GM19455 (cell line): ENCODE results near the gene POLR2E.
A peak's percentile ranks its signal among the peaks of the same experiment; 100 is the strongest.
"Not testable (repeated sequence)": the region's sequence is repeated elsewhere in the genome, so short reads cannot be mapped to it uniquely, and the experiment has no call there.

Experiments
- ATAC-seq: cut with Tn5 transposase; IDR thresholded peaks from one replicate; pipeline ENCODE4 v1.9.1; 2021; ENCODE audit not compliant: unreplicated experiment

POLR2E gene

DNA sequence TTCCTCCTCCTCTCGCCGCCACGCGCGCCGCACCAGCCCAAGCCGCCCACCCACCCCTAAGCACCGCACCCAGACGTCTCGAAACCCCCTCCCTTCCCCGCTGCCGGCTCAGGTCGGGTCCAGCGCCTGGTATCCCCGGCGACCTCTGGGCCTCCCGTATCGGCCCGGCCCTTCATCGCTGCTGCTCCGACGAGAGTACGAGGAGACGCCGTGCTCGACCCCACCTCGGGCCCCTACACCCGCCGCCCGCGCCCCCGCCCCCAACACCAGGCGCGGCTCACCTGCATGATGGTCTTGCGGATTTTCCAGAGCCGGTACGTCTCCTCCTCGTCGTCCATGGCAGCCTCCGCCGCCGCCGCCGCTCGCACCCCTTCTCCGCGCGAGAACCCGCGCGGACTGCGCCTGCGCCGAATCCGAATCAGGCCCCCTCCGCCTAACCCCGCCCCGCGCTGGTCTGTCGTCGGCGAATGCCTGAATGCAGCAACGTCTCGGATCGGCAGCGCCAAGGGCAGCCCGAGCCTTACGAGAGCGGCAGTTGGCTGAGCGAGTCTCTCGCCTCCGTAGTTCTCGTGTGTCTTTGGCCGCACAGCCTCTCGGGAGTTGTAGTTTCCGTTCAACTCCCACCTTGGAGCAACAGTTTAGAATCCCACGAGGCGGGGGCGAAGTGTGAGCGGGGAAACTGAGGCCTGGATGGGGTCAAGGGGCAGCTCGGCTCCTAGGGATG, at the start of gene POLR2E:
Gene POLR2E (minus strand): TSS at position 398 of the 724 bp plus-strand sequence. CDS start 60 bp downstream, at position 338.
- ATAC-seq = no peak

DNA sequence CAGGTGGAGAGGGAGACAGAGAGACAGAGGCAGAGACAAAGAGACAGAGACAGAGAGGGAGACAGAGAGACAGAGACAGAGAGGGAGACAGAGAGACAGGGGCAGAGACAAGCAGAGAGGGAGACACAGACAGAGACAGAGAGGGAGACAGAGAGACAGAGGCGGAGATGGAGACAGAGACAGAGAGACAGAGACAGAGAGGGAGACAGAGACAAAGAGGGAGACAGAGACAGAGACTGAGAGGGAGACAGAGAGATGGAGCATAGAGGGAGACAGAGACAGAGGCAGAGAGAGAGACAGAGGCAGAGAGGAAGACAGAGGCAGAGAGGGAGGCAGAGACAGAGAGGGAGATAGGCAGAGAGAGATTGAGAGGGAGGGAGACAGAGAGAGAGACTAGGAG, 49.6 kb upstream of the POLR2E start:
- ATAC-seq = no peak

DNA sequence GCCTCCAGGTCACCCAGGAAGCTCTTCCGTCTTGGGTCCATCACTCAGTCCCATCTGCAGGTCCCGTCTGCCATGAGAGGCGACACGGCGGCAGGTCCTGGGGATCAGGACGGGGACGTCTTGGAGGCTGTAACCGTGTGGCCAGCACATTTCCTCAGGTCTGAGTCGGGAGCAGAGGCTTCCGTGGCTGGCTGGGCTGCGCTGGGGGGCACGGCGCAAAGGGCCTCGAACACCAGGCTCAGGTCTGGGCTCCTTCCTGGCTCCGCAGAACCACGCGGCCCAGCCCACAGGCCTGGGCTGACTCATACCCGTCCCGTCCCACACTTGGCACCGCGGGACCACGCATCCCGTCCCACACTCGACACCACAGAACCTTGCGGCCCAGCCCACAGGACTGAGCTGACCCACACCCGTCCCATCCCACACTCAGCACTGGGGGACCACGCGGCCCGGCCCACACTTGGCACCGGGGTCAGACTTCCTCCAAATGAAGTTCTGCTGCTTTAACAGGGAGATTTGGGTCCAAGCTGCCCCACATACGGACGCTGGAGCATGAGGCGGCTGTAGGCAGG, 48.7 kb upstream of the POLR2E start:
- ATAC-seq = no peak

DNA sequence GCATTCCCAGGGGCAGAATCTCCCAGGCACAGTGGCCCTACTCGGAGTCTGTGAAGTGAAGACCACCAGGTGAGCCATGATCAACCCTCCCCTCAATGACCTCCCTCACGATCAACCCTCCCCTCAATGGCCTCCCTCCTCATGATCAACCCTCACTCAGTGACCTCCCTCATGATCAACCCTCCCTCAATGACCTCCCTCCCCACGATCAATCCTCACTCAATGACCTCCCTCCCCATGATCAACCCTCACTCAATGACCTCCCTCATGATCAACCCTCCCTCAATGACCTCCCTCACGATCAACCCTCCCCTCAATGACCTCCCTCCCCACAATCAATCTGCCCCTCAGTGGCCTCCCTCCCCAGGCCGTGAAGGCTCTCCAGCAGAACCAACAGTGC, 46.8 kb upstream of the POLR2E start:
- no peak for ATAC-seq

DNA sequence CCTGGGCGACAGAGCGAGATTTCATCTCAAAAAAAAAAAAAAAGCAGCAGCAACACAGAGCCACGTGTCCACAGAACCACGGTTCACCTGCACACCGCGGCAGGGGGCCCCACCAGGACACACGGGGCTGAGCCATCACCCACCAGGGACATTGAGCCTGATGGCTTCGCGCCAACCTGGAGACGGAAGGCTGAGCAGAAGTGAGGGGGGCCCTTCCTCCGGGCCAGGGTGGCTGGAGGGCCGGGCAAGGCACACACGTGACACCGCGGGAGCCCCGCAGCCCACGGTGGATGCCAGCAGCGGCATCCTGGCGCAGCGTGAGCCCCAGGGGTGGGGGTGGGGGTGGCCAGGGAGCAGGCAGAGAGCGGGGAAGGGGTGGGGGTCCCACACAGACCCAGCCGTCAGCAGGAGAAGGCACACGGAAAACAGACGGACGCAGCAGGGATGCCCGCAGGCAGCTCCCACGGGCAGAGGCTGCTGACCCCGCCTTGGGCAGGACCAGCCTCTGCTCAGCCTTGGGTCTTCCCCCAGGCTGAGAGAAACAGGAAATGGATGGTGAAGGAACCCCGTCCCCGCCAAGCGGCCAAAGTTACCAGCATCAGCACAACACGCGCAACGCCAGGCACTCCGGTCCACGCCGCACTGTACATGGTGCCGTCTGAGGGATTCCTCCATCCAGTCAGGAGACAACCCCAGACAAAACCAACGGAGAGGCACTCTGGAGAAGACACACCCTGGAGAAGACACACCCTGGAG, 45.3 kb upstream of the POLR2E start:
- ATAC-seq = no peak

DNA sequence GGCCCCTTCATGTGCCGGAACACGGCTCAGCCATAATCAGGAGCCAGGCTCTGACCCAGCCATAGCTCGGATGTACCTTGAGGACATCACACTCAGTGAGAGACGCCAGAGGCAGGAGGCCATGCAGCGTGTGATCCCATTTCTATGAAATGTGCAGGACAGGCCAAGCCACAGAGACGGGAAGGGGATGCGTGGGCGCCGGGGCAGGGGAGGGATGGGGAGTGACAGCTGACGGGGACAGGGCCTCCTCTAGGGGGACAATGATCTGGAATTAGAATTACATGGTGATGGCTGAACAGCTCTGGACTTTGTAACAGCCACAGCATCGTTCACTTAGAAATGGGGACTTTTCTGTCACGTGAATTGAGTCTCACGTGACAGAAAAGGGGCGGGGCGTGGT, 44.0 kb upstream of the POLR2E start:
- no peak for ATAC-seq

DNA sequence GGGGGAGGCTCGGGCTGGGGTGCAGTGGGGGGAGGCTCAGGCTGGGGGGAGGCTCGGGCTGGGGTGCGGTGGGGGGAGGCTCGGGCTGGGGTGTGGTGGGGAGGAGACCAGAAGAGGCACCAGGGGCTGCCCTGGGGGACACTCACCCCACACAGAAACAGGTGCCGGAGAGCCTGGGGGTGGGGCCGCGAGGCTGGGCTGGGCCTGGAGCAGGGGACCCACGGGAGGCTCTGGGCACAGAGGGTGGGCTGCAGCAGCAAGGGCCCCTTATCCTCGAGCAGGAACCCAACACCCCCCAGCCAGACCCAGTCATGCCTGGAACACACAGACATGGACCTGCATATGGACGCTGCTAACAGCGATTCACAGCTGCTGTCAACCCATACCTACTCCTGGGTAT, 42.9 kb upstream of the POLR2E start:
- ATAC-seq = no peak

DNA sequence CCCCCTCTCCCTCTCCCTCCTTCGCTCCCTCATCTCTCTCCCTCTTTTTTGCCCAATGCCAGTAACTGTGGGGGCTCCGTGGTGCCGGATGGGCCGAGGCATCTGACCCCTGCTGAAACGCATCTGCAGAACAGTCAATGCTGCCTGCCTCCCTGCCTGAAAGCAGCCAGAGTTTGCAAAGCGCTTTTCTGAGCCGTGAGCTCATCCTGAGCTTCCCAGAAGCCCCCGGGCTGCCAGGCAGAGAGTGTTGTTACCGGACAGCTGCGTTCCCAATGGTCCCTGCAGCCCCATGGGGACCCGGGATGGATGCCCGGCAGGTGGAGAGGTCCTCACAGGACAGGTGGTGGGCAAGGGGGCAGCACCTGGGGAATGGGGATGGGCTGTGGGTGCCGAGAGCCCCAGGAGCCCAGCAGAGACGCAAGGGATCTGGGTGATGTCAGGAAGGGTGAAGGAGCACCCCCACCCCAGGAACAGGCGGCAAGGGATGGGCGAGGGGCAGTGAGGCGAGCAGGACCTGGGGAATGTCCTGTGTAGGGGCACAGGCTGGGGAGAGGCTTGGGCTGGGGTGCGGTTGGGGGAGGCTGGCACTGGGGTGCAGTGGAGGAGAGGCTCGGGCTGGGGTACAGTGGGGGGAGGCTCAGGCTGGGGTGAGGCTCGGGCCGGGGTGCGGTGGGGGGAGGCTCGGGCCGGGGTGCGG, 41.6 kb upstream of the POLR2E start:
- ATAC-seq = no peak

DNA sequence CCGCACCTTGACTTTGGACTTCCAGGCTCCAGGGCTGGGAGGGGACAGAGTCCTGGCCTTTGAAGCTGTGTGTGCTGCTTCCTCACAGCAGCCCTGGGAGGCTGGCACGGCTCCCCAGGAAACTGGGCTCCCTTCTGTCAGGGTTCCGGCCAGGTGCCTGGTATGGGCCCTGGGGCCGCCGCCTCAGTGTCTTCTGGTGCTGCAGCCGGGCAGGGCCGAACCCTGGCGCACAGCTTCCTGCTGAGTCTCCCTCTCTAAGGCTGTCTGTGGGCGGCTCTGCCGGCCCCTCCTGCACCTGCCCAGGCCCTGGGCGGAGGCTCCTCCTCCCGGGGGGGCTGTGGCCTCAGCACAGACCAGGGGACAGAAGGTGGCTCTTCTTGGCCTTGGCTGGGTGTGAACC, 41.0 kb upstream of the POLR2E start:
- ATAC-seq = no peak

DNA sequence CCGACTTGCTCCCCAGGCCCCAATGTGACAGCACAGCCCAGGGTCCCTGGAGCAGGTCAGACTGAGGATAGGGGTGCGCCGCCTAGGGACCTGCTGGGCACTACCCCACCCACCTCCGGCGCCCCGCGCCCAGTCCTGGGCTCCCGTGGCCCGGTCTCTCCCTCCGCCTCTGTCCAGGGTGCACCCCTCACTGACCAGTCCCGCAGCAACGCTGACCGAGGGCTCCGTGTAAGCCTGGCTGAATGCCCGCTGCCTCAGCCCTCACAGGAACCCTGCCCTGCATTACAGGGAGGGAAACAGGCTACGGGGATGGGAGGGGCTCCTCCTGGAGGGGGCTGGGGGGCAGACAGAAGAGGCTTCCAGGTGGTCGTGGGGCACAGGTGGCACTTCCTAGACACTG, 40.3 kb upstream of the POLR2E start:
- no peak for ATAC-seq

DNA sequence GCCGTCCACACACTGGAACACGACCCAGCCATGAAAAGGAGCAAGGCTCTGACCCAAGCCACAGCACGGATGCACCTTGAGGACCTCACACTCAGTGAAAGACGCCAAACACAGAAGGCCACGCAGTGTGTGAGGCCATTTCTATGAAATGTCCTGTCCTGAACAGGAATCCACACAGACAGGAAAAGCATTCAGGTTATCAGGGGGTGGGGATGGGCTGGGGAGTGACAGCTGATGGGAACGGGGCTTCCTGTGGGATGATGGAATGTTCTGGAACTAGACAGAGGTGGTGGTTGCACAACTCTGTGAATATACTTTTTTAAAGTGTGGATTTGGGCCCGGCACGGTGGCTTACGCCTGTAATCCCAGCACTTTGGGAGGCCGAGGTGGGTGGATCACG, 39.3 kb upstream of the POLR2E start:
- ATAC-seq = no peak

DNA sequence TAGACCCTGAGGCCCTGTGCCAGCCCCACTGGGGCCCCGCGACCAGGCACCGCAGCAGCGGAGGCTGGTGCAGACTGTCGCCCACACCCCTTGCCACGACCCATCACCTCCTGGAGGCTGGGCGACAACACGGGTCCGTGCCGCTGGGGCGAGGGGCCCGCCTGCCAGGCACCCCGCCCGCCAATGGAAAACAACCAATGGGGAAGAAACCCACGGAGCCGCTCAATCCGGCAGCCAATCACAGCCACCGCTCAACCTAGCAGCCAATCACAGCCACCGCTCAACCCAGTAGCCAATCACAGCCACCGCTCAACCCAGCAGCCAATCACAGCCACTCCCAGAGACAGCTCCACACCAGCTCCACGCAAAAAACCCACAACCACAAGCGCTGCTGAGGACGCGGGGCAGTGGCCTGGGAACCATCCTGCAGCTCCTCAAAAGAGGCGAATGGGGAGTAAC, 38.3 kb upstream of the POLR2E start:
- ATAC-seq = peak; percentile 51

DNA sequence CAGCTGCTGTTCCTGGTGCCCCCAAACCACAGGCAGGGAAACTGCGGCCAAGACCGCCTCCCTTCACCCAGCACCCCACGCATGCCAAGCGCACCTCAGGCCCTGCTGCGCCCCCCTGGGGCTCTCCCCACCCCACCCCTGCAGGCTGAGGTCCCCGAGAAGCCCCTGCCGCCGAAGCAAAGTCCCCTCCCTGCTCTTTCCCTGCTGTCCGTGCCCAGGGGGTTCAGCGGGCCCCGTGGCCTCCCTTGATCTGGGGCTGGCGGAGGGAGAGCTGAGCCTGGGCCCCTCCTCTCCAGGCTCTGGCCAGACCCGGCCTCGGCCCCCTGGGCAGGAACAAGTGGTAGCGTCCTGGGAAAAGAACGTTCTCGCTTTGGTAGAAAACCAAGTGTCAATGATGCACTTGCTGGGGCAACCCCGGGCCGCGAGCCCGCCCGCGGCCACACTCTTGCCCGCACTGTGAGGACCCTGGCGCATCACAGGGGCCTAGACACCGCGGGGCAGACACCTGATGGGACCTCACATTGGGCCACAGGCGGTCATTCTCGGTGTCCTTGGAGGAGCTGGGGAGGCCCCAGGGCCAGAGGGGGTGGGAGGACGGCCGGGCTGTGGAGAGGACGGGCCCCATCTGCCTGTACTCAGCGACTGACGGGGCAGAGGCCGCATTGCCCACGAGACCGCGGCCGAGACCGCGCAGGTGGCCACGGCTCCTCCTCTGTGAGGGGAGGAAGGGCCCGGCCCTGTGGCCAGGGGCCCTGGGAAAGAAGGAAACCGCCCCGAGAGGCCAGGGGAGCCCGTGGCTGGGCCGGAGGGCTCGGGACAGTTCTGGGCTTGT, 37.6 kb upstream of the POLR2E start:
- ATAC-seq = peak; percentile 21

DNA sequence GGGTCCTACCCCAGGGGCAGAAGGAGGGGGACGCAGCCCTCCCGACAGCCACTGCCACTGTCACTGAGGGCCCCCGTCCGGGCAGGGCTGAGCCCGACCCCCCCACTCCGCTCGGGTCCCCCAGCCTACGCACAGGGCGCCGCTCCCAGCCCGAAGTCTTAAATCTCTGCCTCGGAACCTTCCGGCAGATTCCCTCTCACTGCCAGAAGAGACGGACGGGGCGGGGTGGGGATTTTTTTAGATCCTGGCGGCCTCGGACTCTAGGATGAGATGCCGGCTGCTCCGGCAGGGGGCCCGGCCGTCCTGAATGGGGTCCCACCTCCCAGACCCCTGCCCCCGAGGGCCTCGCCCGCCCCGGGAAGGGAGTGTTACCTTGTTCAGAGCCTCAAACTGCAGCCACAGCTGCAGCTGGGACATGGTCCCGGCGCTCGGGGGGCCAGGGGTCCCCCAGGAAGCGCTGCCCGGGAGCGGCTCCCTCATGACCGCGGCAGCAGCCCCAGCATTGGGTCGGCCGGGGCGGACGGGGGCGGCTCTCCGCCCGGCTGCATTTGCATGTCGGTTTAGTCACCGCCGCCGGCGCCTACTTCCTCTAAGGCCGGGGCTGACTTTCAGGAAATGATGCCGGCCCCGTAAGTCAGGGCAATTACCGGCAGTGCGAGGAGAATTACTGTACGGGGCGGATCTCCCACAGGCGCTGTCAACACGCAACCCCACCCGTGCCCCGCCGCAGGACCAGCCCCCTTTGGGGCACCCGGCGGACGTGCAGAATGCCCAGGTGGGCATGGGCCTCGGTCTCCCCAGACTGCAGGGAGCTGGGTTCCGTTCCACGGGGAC, 36.8 kb upstream of the POLR2E start:
- peak; percentile 48 for ATAC-seq

DNA sequence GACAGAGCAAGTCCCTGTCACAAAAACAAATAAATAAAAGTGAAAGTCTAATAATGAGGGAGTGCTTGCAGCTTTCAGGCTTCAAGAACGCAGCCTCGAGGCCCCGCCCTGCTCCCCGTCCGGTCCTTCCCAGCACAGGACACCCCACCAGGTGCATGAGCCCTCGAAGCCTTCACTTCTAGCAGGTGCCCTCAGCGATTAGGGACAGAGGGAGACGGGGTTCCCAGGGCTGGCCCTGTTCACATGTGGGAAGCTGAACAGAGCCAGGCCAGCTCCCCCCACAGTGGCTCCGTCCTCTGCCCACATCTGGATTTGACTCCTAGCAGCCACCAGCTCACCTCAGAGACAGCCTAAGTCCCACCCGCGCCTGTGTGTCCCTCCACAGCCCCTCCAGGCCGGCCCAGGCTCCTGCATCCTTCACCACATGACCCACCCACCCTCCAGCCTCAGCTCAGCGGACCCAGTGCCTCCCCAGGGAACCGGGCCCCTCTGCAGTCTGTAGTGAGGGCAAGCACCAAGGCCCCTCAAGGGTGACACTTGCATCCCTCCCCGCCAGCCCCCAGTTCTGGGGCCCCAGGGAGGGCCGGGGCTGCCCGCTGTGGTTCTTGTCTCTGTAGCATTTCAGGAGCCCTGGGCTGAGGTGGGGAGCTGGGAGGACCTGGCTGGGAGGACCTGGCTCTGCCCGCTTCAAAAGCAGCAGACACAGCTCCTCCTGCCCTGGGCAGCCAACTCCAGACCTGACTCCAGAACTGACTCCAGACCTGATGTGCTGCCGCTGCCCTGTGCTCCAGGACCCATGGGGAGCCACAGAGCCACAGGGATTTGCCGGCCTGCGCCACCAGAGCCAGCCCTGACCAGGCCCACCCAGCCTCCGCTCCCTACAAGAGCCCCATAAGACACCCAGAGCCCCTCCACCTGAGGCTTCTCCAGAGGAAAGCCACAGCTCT, 35.9 kb upstream of the POLR2E start:
- ATAC-seq = no peak

DNA sequence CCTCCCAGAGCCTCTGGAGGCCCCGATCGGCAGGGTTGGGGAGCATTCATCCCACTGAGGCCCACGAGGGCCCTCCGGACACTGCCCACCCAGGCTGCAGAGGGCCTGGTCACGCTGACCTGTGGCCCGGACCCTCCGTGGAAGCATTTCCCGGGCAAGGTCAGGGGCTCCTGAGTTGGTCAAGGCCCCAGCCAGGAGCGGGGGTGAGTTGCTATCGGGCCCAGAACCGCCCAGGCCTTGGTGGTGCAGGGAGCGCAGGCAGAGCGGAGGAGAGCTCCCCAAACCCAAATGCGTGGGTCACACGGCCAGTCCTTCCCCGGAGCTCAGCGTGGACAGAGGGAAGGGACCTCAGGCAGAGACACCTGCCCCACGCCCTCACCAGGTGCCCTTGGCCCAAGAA, 34.4 kb upstream of the POLR2E start:
- ATAC-seq = no peak

DNA sequence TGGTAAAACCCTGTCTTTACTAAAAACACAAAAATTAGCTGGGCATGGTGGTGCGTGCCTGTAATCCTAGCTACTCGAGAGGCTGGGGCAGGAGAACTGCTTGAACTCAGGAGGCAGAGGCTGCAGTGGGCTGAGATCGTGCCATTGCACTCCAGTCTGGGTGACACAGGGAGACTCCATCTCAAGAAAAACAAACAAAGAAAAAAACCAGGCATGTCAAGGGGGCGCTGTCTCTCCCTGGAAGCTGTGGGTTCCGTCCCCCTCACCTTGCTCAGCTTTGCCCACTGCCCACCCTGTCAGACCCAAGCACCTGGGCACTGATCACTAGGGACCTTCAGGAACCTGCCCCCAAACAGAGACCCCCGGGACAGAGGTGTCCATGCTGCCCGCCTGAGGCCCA, 33.9 kb upstream of the POLR2E start:
- not testable (repeated sequence) for ATAC-seq

DNA sequence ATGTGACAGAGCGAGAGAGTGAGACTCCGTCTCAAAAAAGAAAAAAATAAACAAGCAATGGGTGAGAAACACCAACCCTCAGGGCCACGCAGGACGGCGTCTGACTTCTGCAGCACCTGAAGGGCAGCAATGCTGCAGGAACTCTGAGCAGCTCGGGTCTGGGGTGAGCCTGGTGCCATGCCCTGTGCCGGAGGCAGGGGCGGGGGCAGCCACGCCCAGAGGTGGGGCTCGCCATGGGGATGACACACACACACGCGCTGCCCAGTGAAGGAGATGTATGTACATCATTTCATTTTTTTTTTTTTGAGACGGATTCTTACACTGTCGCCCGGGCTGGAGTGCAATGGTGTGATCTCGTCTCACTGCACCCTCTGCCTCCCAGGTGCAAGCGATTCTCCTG, 32.9 kb upstream of the POLR2E start:
- ATAC-seq = no peak
